AG09309 (cell line): Measurements from ENCODE around the gene CDC37.
"Not testable (repeated sequence)": the region's sequence is repeated elsewhere in the genome, so short reads cannot be mapped to it uniquely, and the experiment has no call there.

Source experiments
- DNase-seq: peaks from one replicate; pipeline ENCODE4 v3.0.0-alpha.2; 2010; ENCODE audit warnings: low read depth
- H3K4me3 ChIP-seq: 2 replicates; pipeline ENCODE4 v1.5.1; 2011; ENCODE audit warnings: mild to moderate bottlenecking, low read depth, low read length, moderate library complexity; ENCODE audit not compliant: control insufficient read depth
- CTCF ChIP-seq: IDR thresholded peaks from 2 replicates; pipeline ENCODE4 v1.5.1; 2011; ENCODE audit warnings: mild to moderate bottlenecking, low read depth, low read length, inconsistent platforms; ENCODE audit not compliant: insufficient read depth, control insufficient read depth; ENCODE audit errors: missing control alignments

CDC37 gene

GRCh38 chr19:10416083-10416379 is 12.7 kb upstream of the CDC37 start:
- TF ChIP-seq CTCF, result no peak
- DNase-seq, result no peak
- H3K4me3 ChIP-seq, result peak overlapping the region; percentile 75

GRCh38 chr19:10412257-10412977 is 9.1 kb upstream of the CDC37 start:
- no peak overlapping the region for H3K4me3 ChIP-seq
- no peak for TF ChIP-seq CTCF
- DNase-seq, result no peak

- not testable (repeated sequence) for DNase-seq, H3K4me3 ChIP-seq
Observed at GRCh38 chr19:10411224-10411623, 7.9 kb upstream of the CDC37 start.

GRCh38 chr19:10408511-10409283 is 5.4 kb upstream of the CDC37 start:
- no peak for DNase-seq
- no peak overlapping the region for H3K4me3 ChIP-seq
- TF ChIP-seq CTCF, result no peak

- DNase-seq, result no peak
- H3K4me3 ChIP-seq, result no peak overlapping the region
- no peak for TF ChIP-seq CTCF
Observed at GRCh38 chr19:10407096-10407495, 3.8 kb upstream of the CDC37 start.

GRCh38 chr19:10406191-10406590 is 2.8 kb upstream of the CDC37 start:
- no peak for DNase-seq
- no peak for TF ChIP-seq CTCF
- no peak overlapping the region for H3K4me3 ChIP-seq
